Measurements from ENCODE around the gene F2R. TPM values are rescaled to one million over a fixed set of nuclear protein-coding genes. Genes with fewer than 3 reads are reported as not detected.

Gene F2R
- 10 to 100 TPM; 28.5 to 43.1 TPM for total RNA-seq
- polyA plus RNA-seq (2013, experiment 1 of 2): 68.3 TPM
- polyA plus RNA-seq (2013, experiment 2 of 2): 67.1 TPM
- long read RNA-seq, experiment 1, transcript F2R-201 (2 exons, 3,821 nt): major isoform, 11 of 24 reads
- long read RNA-seq, experiment 1, partial matches to known transcripts: 0 of 24 reads
- long read RNA-seq, experiment 1, other reads (novel, unspliced or antisense): 12 of 24 reads
- long read RNA-seq, experiment 2, transcript F2R-201 (2 exons, 3,821 nt): major isoform, 46 of 58 reads
- long read RNA-seq, experiment 2, partial matches to known transcripts: 12 of 58 reads
- long read RNA-seq, experiment 2, other reads (novel, unspliced or antisense): 0 of 58 reads
- long read RNA-seq, experiment 3, transcript F2R-201 (2 exons, 3,821 nt): major isoform, 135 of 138 reads
- long read RNA-seq, experiment 3, partial matches to known transcripts: 0 of 138 reads
- long read RNA-seq, experiment 3, other reads (novel, unspliced or antisense): 3 of 138 reads
- long read RNA-seq, experiment 4, partial matches to known transcripts: 0 of 1 reads
- long read RNA-seq, experiment 4, other reads (novel, unspliced or antisense): 0 of 1 reads

- Histone ChIP-seq H3K9ac (ENCODE audit: extremely low read depth, low read length, poor library complexity, severe bottlenecking) (peak within 1 kb of the TSS; percentile 62), H3K4me3 (ENCODE audit: low read length) (peak within 1 kb of the TSS; percentile 96), H3K27me3 (ENCODE audit: control insufficient read depth, insufficient read depth, low read length, poor library complexity, severe bottlenecking) (peaks cover 27% of the 10 kb centered on the region), H3K27ac (ENCODE audit: low read depth, low read length) (peak within 1 kb of the TSS; percentile 16), H3K36me3 (ENCODE audit: control insufficient read depth, insufficient read depth, low read length) (no peaks in the 10 kb centered on the region), H3K4me1 (ENCODE audit: control insufficient read depth, insufficient read depth, low read length) (no peaks in the 10 kb centered on the region), H3K9me3 (ENCODE audit: control insufficient read depth, low read length) (no peaks in the 10 kb centered on the region)
- TF ChIP-seq CTCF (conservative IDR thresholded peaks at IDR 0.05): peak; percentile 84
- H3K27me3 Mint-ChIP-seq (ENCODE audit: insufficient read depth): peaks cover 28% of the 10 kb centered on the region
- peaks cover 14% of the 10 kb centered on the region for H3K4me1 Mint-ChIP-seq
- H3K4me3 Mint-ChIP-seq: peak within 1 kb of the TSS; percentile 80
- no peaks in the 10 kb centered on the region for H3K9me3 Mint-ChIP-seq
- peaks cover 3% of the 10 kb centered on the region for H3K36me3 Mint-ChIP-seq (ENCODE audit: low read depth)
- 0% methylated on average over 11 to 82 of the region's 82 CpGs for WGBS, 2 experiments (ENCODE audit: insufficient coverage in 1 of 2, insufficient read length in 1 of 2)
- DNase-seq: peak; percentile 90
- H3K27ac Mint-ChIP-seq: peak within 1 kb of the TSS; percentile 13
These were observed at the start of gene F2R for GRCh38 chr5:76715736-76716455. F2R (plus strand) TSS chr5:76716126; CDS start chr5:76716308, 182 bp downstream.

DNA sequence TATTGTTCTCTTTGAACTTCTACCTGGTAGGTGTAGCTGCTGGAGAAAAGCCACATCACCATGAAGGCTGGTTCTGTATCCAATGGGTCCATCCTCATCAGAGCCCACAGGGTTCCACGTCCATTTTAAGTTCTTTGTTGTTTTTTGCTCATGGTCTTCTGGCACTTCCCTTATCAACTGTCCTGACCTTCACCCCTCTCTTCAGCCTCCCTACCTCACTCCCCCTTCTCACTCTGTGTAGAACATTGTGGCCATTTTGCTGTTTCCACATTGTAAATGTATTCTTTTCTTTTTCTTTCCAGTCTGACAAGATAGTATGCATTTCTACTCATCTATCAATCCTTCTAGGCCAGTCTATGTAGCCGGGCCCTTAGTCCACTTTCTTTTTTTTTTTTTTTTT is 48.4 kb upstream of the F2R start:
- H3K36me3 Mint-ChIP-seq (ENCODE audit: low read depth): peaks cover 12% of the 10 kb centered on the region
- no peak for DNase-seq
- no peaks in the 10 kb centered on the region for H3K9me3 ChIP-seq (ENCODE audit: control insufficient read depth, low read length)
- no peak overlapping the region for H3K27ac Mint-ChIP-seq
- H3K4me1 Mint-ChIP-seq: peaks cover 15% of the 10 kb centered on the region
- H3K4me3 Mint-ChIP-seq: no peak overlapping the region
- no peak overlapping the region for H3K27ac ChIP-seq (ENCODE audit: low read depth, low read length)
- no peaks in the 10 kb centered on the region for H3K27me3 Mint-ChIP-seq (ENCODE audit: insufficient read depth)
- no peaks in the 10 kb centered on the region for H3K9me3 Mint-ChIP-seq
- H3K27me3 ChIP-seq (ENCODE audit: control insufficient read depth, insufficient read depth, low read length, poor library complexity, severe bottlenecking): no peaks in the 10 kb centered on the region
- no peak overlapping the region for H3K4me3 ChIP-seq (ENCODE audit: low read length)
- no peaks in the 10 kb centered on the region for H3K36me3 ChIP-seq (ENCODE audit: control insufficient read depth, insufficient read depth, low read length)
- peaks cover 5% of the 10 kb centered on the region for H3K4me1 ChIP-seq (ENCODE audit: control insufficient read depth, insufficient read depth, low read length)
- WGBS, 2 experiments (ENCODE audit: insufficient coverage in 1 of 2, insufficient read length in 1 of 2): 95 to 100% methylated on average over 1 to 2 of the region's 2 CpGs
- TF ChIP-seq CTCF (conservative IDR thresholded peaks at IDR 0.05): no peak
- H3K9ac ChIP-seq (ENCODE audit: extremely low read depth, low read length, poor library complexity, severe bottlenecking): no peak overlapping the region

DNA sequence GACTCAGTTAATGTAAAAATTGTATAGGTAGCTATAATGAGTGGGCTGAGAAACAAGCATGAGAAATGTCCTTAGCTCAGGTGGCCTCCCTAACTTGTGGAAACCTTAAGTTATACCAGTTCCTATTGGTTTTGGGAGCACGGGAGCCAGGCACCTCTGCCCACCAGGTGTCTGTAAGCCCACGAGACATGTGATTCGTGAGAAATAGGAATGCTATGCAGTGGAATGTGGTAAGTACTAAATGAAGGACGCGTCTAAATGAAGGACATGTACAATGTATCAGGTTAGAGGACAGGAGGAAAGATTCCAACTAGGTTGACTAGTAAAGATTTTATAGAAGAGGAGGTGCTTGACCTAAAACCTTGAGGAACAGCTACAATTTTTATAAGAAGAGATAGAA is 46.7 kb upstream of the F2R start:
- no peaks in the 10 kb centered on the region for H3K27me3 Mint-ChIP-seq (ENCODE audit: insufficient read depth)

More for the DNA sequence above, 46.7 kb upstream of the F2R start:
- no peak overlapping the region for H3K27ac ChIP-seq (ENCODE audit: low read depth, low read length)
- WGBS, 2 experiments (ENCODE audit: insufficient coverage in 1 of 2, insufficient read length in 1 of 2): 93 to 95% methylated on average over 5 of the region's 5 CpGs
- H3K4me3 ChIP-seq (ENCODE audit: low read length): no peak overlapping the region
- TF ChIP-seq CTCF (conservative IDR thresholded peaks at IDR 0.05): no peak
- Mint-ChIP-seq H3K9me3 (no peaks in the 10 kb centered on the region), H3K36me3 (ENCODE audit: low read depth) (peaks cover 12% of the 10 kb centered on the region), H3K4me3 (no peak overlapping the region), H3K4me1 (peaks cover 5% of the 10 kb centered on the region), H3K27ac (no peak overlapping the region)
- no peaks in the 10 kb centered on the region for H3K27me3 ChIP-seq (ENCODE audit: control insufficient read depth, insufficient read depth, low read length, poor library complexity, severe bottlenecking)
- no peak for DNase-seq
- H3K36me3 ChIP-seq (ENCODE audit: control insufficient read depth, insufficient read depth, low read length): no peaks in the 10 kb centered on the region
- H3K9ac ChIP-seq (ENCODE audit: extremely low read depth, low read length, poor library complexity, severe bottlenecking): no peak overlapping the region
- H3K9me3 ChIP-seq (ENCODE audit: control insufficient read depth, low read length): no peaks in the 10 kb centered on the region
- H3K4me1 ChIP-seq (ENCODE audit: control insufficient read depth, insufficient read depth, low read length): no peaks in the 10 kb centered on the region
